H1 (cell line): ENCODE data around the gene YWHAG.

Experiments used
- CBX5 ChIP-seq: fragments of 300-800, 300-1000 bp; sonication (generic); IDR thresholded peaks from 2 replicates; pipeline ENCODE4 v1.7.1; 2016; ENCODE audit warnings: antibody characterized with exemption, low read length, low read depth
- KDM1A ChIP-seq: fragments of 200-600, 300-600 bp; sonication (generic); IDR thresholded peaks from 2 replicates; pipeline ENCODE4 v1.7.1; 2016; ENCODE audit warnings: mild to moderate bottlenecking, low read length, borderline replicate concordance
- KDM5A ChIP-seq: fragments of 200-600 bp; IDR thresholded peaks from 2 replicates; pipeline ENCODE4 v1.7.1; 2012; ENCODE audit warnings: mild to moderate bottlenecking, low read length, inconsistent platforms, mixed read lengths
- MAFK ChIP-seq: IDR thresholded peaks from 2 replicates; pipeline ENCODE4 v1.6.1; 2012; ENCODE audit warnings: low read depth, mild to moderate bottlenecking, improper control_type of control experiment, low read length
- NRF1 ChIP-seq: IDR thresholded peaks from 2 replicates; pipeline ENCODE4 v1.6.1; 2011; ENCODE audit warnings: mild to moderate bottlenecking, low read depth, low read length, improper control_type of control experiment
- PHF8 ChIP-seq: fragments of 200-600 bp; sonication (generic); conservative IDR thresholded peaks from 2 replicates; pipeline ENCODE4 v1.7.1; 2012; ENCODE audit warnings: low read depth, mild to moderate bottlenecking, inconsistent platforms, low read length, moderate library complexity
- POLR2AphosphoS5 ChIP-seq: IDR thresholded peaks from 2 replicates; pipeline ENCODE4 v1.6.1; 2011; ENCODE audit warnings: low read depth, low read length
- SAP30 ChIP-seq: fragments of 300-600 bp; sonication (generic); IDR thresholded peaks from 2 replicates; pipeline ENCODE4 v1.7.1; 2012; ENCODE audit warnings: low read length, moderate library complexity, mild to moderate bottlenecking, inconsistent platforms; ENCODE audit not compliant: insufficient read depth, insufficient replicate concordance
- SRF ChIP-seq: IDR thresholded peaks from 2 replicates; pipeline ENCODE4 v1.6.1; 2011; ENCODE audit warnings: mild to moderate bottlenecking, low read depth, low read length, moderate library complexity
- TF ChIP-seq, protein P1 (sequence below), 3 experiments: IDR thresholded peaks; 1 replicate in 2 of 3; 2 replicates in 1 of 3; pipeline versions ENCODE4 v1.5.1 to v1.6.1; 2011; ENCODE audit warnings: low read length in 3 of 3, mild to moderate bottlenecking in 3 of 3, inconsistent platforms in 2 of 3, low read depth in 1 of 3, moderate library complexity in 1 of 3; ENCODE audit not compliant: insufficient read depth in 1 of 3; ENCODE audit errors: control extremely low read depth in 1 of 3
- TF ChIP-seq, protein P2 (sequence below): IDR thresholded peaks from 2 replicates; pipeline ENCODE4 v1.6.1; 2012; ENCODE audit warnings: inconsistent platforms

DNA sequence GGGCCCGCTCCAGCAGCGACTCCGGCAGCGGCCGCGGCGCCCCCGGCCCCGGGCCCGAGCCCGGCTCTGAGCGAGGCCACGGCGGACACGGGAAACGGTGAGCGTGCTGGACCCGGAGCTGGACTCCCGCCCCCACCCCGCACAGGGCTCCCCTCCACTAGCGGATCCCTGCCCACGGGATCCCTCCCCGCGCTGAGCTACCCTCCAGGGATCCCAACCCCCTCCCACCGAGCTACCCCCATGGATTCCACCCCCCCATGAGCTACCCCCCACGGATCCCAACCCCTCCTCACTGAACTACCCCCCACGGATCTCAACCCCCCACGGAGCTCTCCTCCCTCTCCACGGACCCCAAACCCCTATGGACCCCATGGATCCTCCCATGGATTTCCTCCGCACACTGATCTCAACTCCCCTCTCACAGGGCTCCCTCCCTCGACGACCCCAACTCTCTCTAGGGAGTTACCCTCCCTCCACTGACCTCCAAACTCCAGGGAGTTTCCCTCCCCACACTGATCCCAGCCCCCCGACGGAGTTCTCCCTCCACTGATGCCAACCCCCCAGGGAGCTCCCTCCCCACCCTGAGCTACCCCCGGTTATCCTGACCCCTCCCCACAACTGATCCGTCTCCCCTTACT lies 77.0 kb downstream of the YWHAG start:
- TF ChIP-seq KDM1A (no peak), SRF (no peak), PHF8 (no peak), CBX5 (no peak), SAP30 (no peak), MAFK (no peak), KDM5A (no peak), NRF1 (no peak), POLR2AphosphoS5 (no peak)
- TF ChIP-seq, protein P1, sequence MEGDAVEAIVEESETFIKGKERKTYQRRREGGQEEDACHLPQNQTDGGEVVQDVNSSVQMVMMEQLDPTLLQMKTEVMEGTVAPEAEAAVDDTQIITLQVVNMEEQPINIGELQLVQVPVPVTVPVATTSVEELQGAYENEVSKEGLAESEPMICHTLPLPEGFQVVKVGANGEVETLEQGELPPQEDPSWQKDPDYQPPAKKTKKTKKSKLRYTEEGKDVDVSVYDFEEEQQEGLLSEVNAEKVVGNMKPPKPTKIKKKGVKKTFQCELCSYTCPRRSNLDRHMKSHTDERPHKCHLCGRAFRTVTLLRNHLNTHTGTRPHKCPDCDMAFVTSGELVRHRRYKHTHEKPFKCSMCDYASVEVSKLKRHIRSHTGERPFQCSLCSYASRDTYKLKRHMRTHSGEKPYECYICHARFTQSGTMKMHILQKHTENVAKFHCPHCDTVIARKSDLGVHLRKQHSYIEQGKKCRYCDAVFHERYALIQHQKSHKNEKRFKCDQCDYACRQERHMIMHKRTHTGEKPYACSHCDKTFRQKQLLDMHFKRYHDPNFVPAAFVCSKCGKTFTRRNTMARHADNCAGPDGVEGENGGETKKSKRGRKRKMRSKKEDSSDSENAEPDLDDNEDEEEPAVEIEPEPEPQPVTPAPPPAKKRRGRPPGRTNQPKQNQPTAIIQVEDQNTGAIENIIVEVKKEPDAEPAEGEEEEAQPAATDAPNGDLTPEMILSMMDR (IDR thresholded peaks at IDR 0.05; ENCODE audit: control extremely low read depth in 1 of 3, insufficient read depth in 1 of 3, low read depth in 1 of 3, low read length in 3 of 3): no peak
- TF ChIP-seq, protein P2, sequence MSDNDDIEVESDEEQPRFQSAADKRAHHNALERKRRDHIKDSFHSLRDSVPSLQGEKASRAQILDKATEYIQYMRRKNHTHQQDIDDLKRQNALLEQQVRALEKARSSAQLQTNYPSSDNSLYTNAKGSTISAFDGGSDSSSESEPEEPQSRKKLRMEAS: no peak
